Type B pancreatic cell (in vitro differentiated cells): ENCODE data around the gene CDC42BPB. TPM values are rescaled to one million over a fixed set of nuclear protein-coding genes. Genes with fewer than 3 reads are reported as not detected.

Experiments
- DNase-seq: peaks from one replicate; pipeline ENCODE4 v3.0.0; 2021; ENCODE audit warnings: mixed read lengths; ENCODE audit not compliant: unreplicated experiment; ENCODE audit errors: extremely low spot score
- H3K27ac Mint-ChIP-seq: 2 replicates; pipeline ENCODE4 v1.8.0; 2021; ENCODE audit warnings: mild to moderate bottlenecking, mixed read lengths
- H3K27me3 Mint-ChIP-seq: 2 replicates; pipeline ENCODE4 v1.8.0; 2021; ENCODE audit warnings: mixed read lengths
- H3K36me3 Mint-ChIP-seq: 2 replicates; pipeline ENCODE4 v1.8.0; 2021; ENCODE audit warnings: mixed read lengths
- H3K4me1 Mint-ChIP-seq: one replicate; pipeline ENCODE4 v1.8.0; 2021; ENCODE audit warnings: mixed read lengths; ENCODE audit not compliant: unreplicated experiment
- H3K4me3 Mint-ChIP-seq: 2 replicates; pipeline ENCODE4 v1.8.0; 2021; ENCODE audit warnings: mild to moderate bottlenecking, mixed read lengths
- H3K9me3 Mint-ChIP-seq: 2 replicates; pipeline ENCODE4 v1.8.0; 2021; ENCODE audit warnings: mixed read lengths
- CTCF ChIP-seq: fragments of 200-600 bp; sonication (generic); conservative IDR thresholded peaks from 2 replicates; pipeline ENCODE4 v1.5.0; 2021; ENCODE audit warnings: antibody characterized with exemption, mild to moderate bottlenecking
- total RNA-seq: library from RNA; stranded (reverse); gene quantifications from 2 replicates; pipeline ENCODE4 v1.2.1, GENCODE V29; 2021; ENCODE audit warnings: low replicate concordance

CDC42BPB gene
- total RNA-seq, 1 donor from 2014 or later = 88.6 TPM

DNA sequence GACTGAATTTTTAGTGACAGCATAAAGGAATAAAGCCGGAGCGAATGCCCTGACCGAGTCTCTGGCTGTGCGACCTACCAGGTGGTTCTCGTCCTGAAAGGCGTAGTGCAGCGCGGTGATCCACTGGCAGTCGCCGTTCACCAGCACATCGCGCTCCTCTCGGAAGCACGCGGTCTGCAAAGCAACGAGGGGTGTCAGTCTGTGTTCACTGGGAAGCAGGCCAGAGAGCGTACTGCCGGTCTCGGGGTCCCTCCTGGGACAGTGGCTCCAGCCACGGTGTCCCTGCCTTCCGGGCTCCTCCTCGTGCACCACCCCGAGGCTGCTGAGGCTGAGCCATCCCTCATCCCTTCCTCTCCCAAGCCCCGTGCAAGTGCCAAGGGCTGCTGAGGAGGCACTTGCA lies 53.5 kb downstream of the CDC42BPB start:
- H3K4me3 Mint-ChIP-seq = no peak overlapping the region
- H3K27me3 Mint-ChIP-seq = no peaks in the 10 kb centered on the region
- no peaks in the 10 kb centered on the region for H3K9me3 Mint-ChIP-seq
- no peaks in the 10 kb centered on the region for H3K4me1 Mint-ChIP-seq
- peaks cover 20% of the 10 kb centered on the region for H3K36me3 Mint-ChIP-seq
- no peak for DNase-seq
- no peak for TF ChIP-seq CTCF
- H3K27ac Mint-ChIP-seq = no peak overlapping the region

GRCh38 chr14:103003351-103003615 lies 54.1 kb downstream of the CDC42BPB start:
- Mint-ChIP-seq H3K27me3 (no peaks in the 10 kb centered on the region), H3K36me3 (peaks cover 22% of the 10 kb centered on the region), H3K4me3 (no peak overlapping the region), H3K4me1 (no peaks in the 10 kb centered on the region), H3K27ac (no peak overlapping the region), H3K9me3 (no peaks in the 10 kb centered on the region)
- TF ChIP-seq CTCF = no peak
- DNase-seq = no peak

- Mint-ChIP-seq H3K9me3 (no peaks in the 10 kb centered on the region), H3K4me3 (no peak overlapping the region), H3K27me3 (no peaks in the 10 kb centered on the region), H3K36me3 (peaks cover 26% of the 10 kb centered on the region), H3K27ac (no peak overlapping the region), H3K4me1 (no peaks in the 10 kb centered on the region)
- DNase-seq = no peak
- TF ChIP-seq CTCF = no peak
Observed at GRCh38 chr14:103002578-103003350, 54.6 kb downstream of the CDC42BPB start.

DNA sequence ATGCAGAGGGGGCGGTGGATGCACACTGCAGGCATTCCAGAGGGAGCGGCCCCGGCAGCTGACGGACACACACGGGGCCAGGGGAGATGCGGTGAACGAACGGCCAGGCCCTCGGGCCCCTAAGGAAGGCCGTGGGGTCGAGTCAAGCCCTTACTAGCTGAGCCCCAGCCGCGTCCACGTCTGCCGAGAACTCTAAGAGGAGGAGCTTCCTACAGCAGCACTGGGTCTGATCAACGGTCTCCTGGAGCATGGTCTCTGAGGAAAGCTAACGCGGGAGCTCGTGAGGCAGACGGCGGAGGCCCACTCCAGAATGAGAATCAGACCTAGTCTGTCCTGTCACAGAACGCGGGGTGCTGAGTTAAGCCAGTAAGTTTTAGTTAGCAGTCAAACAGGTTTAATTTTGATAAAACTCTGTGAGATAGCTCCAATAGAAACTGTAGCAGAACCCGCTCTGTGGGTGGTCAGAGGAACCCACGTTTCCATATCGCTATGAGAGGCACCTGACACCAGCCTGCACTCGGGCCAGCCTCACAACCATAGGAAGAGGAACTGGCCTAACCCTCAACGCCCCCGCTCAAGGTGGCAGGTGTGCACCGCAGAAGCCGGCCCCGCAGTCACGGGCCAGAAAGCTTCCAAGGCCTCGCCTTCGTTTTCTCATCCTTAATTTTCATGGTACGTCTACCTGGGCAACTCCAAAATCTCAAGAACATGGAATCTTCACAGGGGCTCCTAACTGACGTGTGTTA lies 55.5 kb downstream of the CDC42BPB start:
- Mint-ChIP-seq H3K4me1 (no peaks in the 10 kb centered on the region), H3K9me3 (no peaks in the 10 kb centered on the region), H3K27me3 (no peaks in the 10 kb centered on the region), H3K36me3 (peaks cover 19% of the 10 kb centered on the region), H3K27ac (no peak overlapping the region), H3K4me3 (no peak overlapping the region)
- no peak for DNase-seq
- TF ChIP-seq CTCF = no peak

DNA sequence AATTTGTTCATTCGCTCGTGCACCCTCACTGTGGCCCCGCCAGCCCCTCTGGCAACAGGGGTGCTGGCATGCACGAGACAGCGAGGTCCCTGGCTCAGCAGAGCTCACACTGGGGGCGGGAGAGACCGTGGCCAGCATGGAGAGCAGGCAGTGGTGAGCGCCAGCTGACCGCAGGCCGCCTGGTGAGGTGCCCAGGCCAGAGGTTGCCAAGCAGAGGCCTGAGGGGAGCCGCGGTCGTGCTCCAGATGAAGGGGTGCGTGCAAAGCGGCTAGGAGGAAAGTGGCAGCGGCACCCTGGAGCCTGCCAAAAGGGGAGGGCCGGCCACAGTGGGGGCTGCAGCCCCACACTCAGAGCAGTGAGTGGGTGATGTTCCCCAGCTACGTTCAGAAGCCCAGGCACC lies 56.1 kb downstream of the CDC42BPB start:
- no peak overlapping the region for H3K4me3 Mint-ChIP-seq
- H3K36me3 Mint-ChIP-seq = peaks cover 17% of the 10 kb centered on the region
- no peaks in the 10 kb centered on the region for H3K27me3 Mint-ChIP-seq
- no peak for TF ChIP-seq CTCF
- no peak overlapping the region for H3K27ac Mint-ChIP-seq
- H3K9me3 Mint-ChIP-seq = no peaks in the 10 kb centered on the region
- H3K4me1 Mint-ChIP-seq = no peaks in the 10 kb centered on the region
- no peak for DNase-seq
